Neutrophil (primary cell): Measurements from ENCODE around the gene AGAP2.
A peak's percentile ranks its signal among the peaks of the same experiment; 100 is the strongest.

Experiments
- H3K27ac ChIP-seq: fragments of 200-600 bp; sonication (generic); 2 replicates; pipeline ENCODE4 v1.5.1; 2016; ENCODE audit warnings: mild to moderate bottlenecking, moderate library complexity
- H3K27me3 ChIP-seq: fragments of 200-600 bp; sonication (generic); 2 replicates; pipeline ENCODE4 v1.6.0; 2016; ENCODE audit warnings: mild to moderate bottlenecking
- H3K36me3 ChIP-seq: fragments of 200-600 bp; sonication (generic); 2 replicates; pipeline ENCODE4 v1.5.1; 2017
- H3K4me1 ChIP-seq, 2 experiments: fragments of 200-600 bp in 1 of 2; sonication (generic) in 1 of 2; 1 replicate in 1 of 2; 2 replicates in 1 of 2; pipeline versions ENCODE4 v1.5.1 to v1.6.1; 2013 to 2016; ENCODE audit warnings: low read depth in 1 of 2, low read length in 1 of 2, mild to moderate bottlenecking in 1 of 2, moderate library complexity in 1 of 2; ENCODE audit not compliant: control insufficient read depth in 1 of 2, insufficient read depth in 1 of 2
- H3K4me3 ChIP-seq, 2 experiments: fragments of 200-600 bp in 1 of 2; sonication (generic) in 1 of 2; 1 replicate in 1 of 2; 2 replicates in 1 of 2; pipeline ENCODE4 v1.5.1; 2013 to 2016; ENCODE audit warnings: low read depth in 1 of 2, low read length in 1 of 2, mild to moderate bottlenecking in 1 of 2, moderate library complexity in 1 of 2
- H3K9me3 ChIP-seq: fragments of 200-600 bp; sonication (generic); 2 replicates; pipeline ENCODE4 v1.5.1; 2016
- TF ChIP-seq, protein P1 (sequence below): fragments of 200-600 bp; sonication (generic); IDR thresholded peaks from 2 replicates; pipeline ENCODE4 v1.5.1; 2016; ENCODE audit warnings: antibody characterized with exemption

The AGAP2 gene

DNA sequence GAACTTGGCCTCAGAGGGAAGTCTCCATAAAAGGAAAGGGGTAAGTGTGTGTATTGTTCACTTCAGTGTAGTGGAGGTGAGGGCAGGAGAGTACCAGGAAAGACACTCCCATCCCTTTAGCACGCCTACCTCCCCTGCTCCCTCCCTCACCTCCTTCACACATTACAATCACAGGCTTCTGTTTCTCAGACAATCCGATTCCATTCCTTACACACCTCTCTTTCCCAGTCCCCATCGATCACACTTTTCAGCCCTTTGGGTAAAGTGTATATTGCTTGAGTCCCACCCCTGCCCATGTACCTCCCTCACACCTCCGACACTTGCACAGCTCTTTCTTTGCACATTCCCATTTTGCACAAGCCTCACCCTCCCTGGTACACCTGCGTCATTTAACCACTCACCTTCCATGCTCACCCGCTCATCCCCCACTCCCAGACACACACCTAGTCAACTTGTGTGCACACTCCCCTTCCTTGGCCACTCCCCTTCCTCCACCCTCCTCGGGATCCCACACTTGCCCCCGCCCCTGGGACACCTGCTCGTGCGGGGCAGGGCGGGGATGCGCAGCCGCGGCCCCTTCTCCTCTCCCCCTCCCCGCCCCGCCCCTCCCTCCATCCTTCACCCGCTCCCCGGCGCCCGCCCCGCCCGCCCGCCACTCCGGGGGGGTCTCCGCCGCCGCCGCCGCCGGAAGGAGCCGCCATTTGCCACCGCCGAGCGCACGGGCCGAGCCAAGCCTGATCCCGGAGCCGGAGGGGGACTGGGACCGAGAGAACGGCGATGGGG lies 16.1 kb upstream of the AGAP2 start, which contains the start of gene MARCHF9:
TSS of gene MARCHF9 (plus strand) at position 693 of the 783 bp plus-strand sequence. CDS start 426 bp downstream, outside the sequence.
- Histone ChIP-seq H3K4me1 (peaks cover 36 to 42% of the 10 kb centered on the region in 2 experiments), H3K36me3 (no peaks in the 10 kb centered on the region), H3K9me3 (no peaks in the 10 kb centered on the region), H3K27me3 (peaks cover 49% of the 10 kb centered on the region), H3K27ac (no peak within 1 kb of the TSS), H3K4me3 (peak within 1 kb of the TSS; percentile 52 to 66)
- TF ChIP-seq, protein P1, sequence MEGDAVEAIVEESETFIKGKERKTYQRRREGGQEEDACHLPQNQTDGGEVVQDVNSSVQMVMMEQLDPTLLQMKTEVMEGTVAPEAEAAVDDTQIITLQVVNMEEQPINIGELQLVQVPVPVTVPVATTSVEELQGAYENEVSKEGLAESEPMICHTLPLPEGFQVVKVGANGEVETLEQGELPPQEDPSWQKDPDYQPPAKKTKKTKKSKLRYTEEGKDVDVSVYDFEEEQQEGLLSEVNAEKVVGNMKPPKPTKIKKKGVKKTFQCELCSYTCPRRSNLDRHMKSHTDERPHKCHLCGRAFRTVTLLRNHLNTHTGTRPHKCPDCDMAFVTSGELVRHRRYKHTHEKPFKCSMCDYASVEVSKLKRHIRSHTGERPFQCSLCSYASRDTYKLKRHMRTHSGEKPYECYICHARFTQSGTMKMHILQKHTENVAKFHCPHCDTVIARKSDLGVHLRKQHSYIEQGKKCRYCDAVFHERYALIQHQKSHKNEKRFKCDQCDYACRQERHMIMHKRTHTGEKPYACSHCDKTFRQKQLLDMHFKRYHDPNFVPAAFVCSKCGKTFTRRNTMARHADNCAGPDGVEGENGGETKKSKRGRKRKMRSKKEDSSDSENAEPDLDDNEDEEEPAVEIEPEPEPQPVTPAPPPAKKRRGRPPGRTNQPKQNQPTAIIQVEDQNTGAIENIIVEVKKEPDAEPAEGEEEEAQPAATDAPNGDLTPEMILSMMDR, result no peak

DNA sequence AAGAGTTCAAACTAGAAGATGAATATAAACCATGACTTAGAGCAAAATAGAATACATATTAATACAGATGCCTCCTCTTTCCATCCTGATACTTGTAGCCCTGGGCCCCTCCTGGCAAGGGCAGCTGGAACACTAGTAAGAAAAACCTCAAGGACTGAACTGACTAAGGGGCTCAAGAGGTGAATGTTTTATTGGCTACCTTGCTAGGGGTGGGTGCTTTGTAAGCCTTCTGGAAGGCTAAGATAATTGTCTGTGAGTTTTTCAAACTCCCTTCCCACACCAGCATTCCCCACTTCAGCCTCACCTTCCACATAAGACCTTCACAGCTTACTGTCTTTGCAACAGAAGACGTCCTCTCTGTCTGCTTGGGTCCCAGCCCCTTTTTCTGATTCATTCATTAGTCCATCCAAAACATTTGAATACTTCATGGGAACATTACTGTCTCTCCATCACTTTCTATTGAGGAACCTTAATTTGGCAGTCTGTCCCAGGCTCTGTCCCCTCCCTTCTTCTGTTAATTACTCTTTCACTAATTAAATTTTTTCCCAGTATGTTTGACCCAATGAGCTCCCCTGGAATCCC lies 15.3 kb upstream of the AGAP2 start:
- H3K27me3 ChIP-seq, result peaks cover 49% of the 10 kb centered on the region
- H3K4me3 ChIP-seq, result no peak overlapping the region
- H3K27ac ChIP-seq, result no peak overlapping the region
- H3K36me3 ChIP-seq, result no peaks in the 10 kb centered on the region
- peaks cover 36 to 42% of the 10 kb centered on the region in 2 experiments for H3K4me1 ChIP-seq
- H3K9me3 ChIP-seq, result no peaks in the 10 kb centered on the region
- TF ChIP-seq, protein P1, result no peak

DNA sequence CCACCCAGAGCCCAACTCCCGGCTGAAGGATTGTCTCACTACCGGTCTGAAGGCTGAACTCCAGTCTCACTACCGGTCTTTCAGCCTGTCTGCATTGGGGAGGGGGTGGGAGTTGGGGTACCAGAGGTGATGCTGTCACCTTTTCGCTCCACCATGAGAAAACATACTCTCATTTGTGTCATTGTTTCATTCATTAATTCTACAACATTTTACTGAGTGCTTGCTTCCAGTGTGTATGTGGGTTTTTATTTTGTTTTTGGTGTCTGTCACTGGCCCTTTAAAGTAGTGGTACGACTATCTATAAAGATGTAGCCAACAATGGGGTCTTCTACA lies 14.1 kb upstream of the AGAP2 start:
- H3K27ac ChIP-seq, result peak overlapping the region; percentile 54
- H3K4me3 ChIP-seq, result peak overlapping the region; percentile 64 to 78
- no peaks in the 10 kb centered on the region for H3K36me3 ChIP-seq
- TF ChIP-seq, protein P1, result no peak
- peaks cover 49% of the 10 kb centered on the region for H3K27me3 ChIP-seq
- H3K4me1 ChIP-seq, result peaks cover 36 to 42% of the 10 kb centered on the region in 2 experiments
- H3K9me3 ChIP-seq, result no peaks in the 10 kb centered on the region

DNA sequence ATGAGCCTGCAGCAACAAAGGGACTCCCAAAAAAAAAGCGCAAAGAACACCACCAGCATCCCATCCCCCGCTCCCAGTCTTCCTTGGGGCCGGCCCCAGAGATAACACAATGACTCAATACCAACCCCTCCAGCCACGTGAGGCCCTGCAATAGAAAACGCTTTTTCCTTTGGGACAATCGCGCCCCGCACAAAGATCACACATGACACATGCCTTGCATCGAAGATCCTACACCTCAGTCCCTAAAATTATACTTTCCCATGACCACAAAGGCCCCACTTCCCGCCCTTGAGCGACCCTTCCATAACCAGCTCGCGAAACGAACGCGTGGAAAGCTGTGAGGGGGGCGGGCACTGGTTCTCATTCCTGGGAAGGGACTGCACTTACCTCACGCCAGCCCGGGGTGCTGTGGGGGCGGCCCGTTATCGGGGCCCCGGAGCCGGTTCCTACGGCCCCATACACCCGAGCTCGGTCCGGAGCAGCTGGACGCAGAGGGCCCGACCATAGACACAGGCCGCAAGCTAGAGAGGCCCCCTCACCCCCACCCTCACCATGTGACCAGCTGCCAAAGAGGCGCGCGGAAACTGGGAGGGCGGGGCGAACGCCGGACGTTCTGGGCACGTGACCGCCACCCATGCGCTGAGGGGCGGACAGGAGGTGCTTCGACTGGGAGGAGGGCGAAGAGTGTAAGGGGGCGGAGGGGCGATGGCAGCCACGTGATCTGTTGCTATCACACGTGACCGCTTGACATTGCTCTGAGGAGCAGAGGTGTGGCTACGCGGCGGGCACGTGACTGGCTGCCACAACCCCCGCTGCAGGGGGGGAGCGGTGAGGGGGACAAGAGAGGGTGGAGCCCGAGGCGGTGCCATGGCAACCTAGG lies 13.5 kb upstream of the AGAP2 start, which contains the start of gene CDK4:
TSS of gene CDK4 (minus strand) at position 523 of the 880 bp plus-strand sequence. CDS start 593 bp downstream, outside the sequence.
- TF ChIP-seq, protein P1, result no peak
- Histone ChIP-seq H3K4me1 (peaks cover 36 to 42% of the 10 kb centered on the region in 2 experiments), H3K9me3 (no peaks in the 10 kb centered on the region)

DNA sequence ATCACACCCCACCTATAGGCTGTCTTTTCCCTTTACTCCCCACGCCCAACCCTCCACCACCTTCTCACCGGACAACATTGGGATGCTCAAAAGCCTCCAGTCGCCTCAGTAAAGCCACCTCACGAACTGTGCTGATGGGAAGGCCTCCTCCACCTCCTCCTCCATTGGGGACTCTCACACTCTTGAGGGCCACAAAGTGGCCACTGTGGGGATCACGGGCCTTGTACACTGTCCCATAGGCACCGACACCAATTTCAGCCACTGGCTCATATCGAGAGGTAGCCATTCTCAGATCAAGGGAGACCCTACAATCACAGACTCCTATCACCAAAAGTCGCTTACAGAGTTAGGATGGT lies 12.9 kb upstream of the AGAP2 start:
- Histone ChIP-seq H3K27me3 (peaks cover 40% of the 10 kb centered on the region), H3K4me1 (peaks cover 30 to 36% of the 10 kb centered on the region in 2 experiments), H3K9me3 (no peaks in the 10 kb centered on the region), H3K36me3 (no peaks in the 10 kb centered on the region), H3K4me3 (peak overlapping the region; percentile 64 to 78), H3K27ac (no peak overlapping the region)
- TF ChIP-seq, protein P1, result no peak

More for the DNA sequence above, 13.5 kb upstream of the AGAP2 start, which contains the start of gene CDK4:
- H3K27ac ChIP-seq, result peak within 1 kb of the TSS; percentile 54
- H3K36me3 ChIP-seq, result no peaks in the 10 kb centered on the region
- peaks cover 46% of the 10 kb centered on the region for H3K27me3 ChIP-seq
- H3K4me3 ChIP-seq, result peak within 1 kb of the TSS; percentile 64 to 78
